CD4-positive, alpha-beta T cell treated with Interleukin-6 for 4 hours (primary cell): ENCODE measurements around the gene MDM1.

Source experiments
- DNase-seq: peaks from one replicate; pipeline ENCODE4 v3.0.0-alpha.2; 2020; ENCODE audit warnings: mixed read lengths

The MDM1 gene

GRCh38 chr12:68270358-68270757 lies 61.8 kb downstream of the MDM1 start:
- DNase-seq = no peak

- no peak for DNase-seq
Observed at GRCh38 chr12:68269779-68270178, 62.4 kb downstream of the MDM1 start.

- no peak for DNase-seq
Observed at GRCh38 chr12:68268967-68269366, 63.2 kb downstream of the MDM1 start.

GRCh38 chr12:68267892-68268396 lies 64.2 kb downstream of the MDM1 start:
- DNase-seq = no peak

GRCh38 chr12:68264857-68265256 lies 67.3 kb downstream of the MDM1 start:
- no peak for DNase-seq

GRCh38 chr12:68264158-68264855 lies 67.9 kb downstream of the MDM1 start:
- DNase-seq = no peak

- no peak for DNase-seq
Observed at GRCh38 chr12:68263366-68263765, 68.8 kb downstream of the MDM1 start.

- DNase-seq = no peak
Observed at GRCh38 chr12:68261896-68262295, 70.3 kb downstream of the MDM1 start.

- DNase-seq = no peak
Observed at GRCh38 chr12:68260153-68260552, 72.0 kb downstream of the MDM1 start.

- DNase-seq = no peak
Observed at GRCh38 chr12:68259318-68259940, 72.7 kb downstream of the MDM1 start.

GRCh38 chr12:68253504-68253903 lies 78.7 kb downstream of the MDM1 start, which contains the start of gene IL22:
TSS of gene IL22 (minus strand) at chr12:68253604. CDS start at chr12:68253448, 156 bp downstream.
- DNase-seq = no peak

- no peak for DNase-seq
Observed at GRCh38 chr12:68252077-68252476, 80.1 kb downstream of the MDM1 start.

- DNase-seq = no peak
Observed at GRCh38 chr12:68250454-68250853, 81.7 kb downstream of the MDM1 start.

GRCh38 chr12:68247785-68248184 lies 84.4 kb downstream of the MDM1 start:
- DNase-seq = no peak

- no peak for DNase-seq
Observed at GRCh38 chr12:68246350-68246749, 85.8 kb downstream of the MDM1 start.

GRCh38 chr12:68245180-68246021 lies 86.8 kb downstream of the MDM1 start:
- no peak for DNase-seq
